Cardiac fibroblast (primary cell): ENCODE data around the gene RNF130.
A peak's percentile ranks its signal among the peaks of the same experiment; 100 is the strongest.

ENCODE experiments used
- DNase-seq, 2 donors: peaks; one replicate each; pipeline versions ENCODE4 v3.0.0 to v3.0.0-alpha.2; 2010; ENCODE audit warnings: low read depth in 2 of 2
- H3K4me3 ChIP-seq, 2 donors: replicated peaks in 1 of 2; 1 replicate in 1 of 2; 2 replicates in 1 of 2; pipeline ENCODE4 v1.5.1; 2011; ENCODE audit warnings: low read depth in 2 of 2, low read length in 2 of 2, mild to moderate bottlenecking in 2 of 2, moderate library complexity in 1 of 2
- TF ChIP-seq, protein P1 (sequence below): IDR thresholded peaks from one replicate; pipeline ENCODE4 v1.5.1; 2011; ENCODE audit warnings: low read depth, mild to moderate bottlenecking, low read length, inconsistent platforms

Gene RNF130

DNA sequence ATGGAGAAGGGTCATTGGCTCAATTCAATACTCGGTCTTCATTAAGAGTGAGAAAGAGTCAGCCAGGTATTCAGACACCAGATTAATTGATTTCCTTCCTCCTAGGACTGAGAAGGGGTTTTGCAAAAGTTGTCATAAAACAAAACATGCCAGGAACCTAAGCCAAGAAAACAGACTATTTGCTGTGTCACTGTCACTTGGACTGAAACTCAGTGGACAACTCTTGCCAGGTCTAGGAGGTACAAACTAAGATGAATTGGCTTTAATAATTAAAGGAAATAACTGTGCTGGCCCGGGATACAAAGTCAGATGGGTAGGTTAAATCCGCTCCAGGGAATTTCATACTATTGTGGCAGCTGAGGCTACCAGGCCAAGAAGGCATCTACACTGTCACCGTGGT is 92.8 kb downstream of the RNF130 start:
- TF ChIP-seq, protein P1, sequence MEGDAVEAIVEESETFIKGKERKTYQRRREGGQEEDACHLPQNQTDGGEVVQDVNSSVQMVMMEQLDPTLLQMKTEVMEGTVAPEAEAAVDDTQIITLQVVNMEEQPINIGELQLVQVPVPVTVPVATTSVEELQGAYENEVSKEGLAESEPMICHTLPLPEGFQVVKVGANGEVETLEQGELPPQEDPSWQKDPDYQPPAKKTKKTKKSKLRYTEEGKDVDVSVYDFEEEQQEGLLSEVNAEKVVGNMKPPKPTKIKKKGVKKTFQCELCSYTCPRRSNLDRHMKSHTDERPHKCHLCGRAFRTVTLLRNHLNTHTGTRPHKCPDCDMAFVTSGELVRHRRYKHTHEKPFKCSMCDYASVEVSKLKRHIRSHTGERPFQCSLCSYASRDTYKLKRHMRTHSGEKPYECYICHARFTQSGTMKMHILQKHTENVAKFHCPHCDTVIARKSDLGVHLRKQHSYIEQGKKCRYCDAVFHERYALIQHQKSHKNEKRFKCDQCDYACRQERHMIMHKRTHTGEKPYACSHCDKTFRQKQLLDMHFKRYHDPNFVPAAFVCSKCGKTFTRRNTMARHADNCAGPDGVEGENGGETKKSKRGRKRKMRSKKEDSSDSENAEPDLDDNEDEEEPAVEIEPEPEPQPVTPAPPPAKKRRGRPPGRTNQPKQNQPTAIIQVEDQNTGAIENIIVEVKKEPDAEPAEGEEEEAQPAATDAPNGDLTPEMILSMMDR: no peak
- H3K4me3 ChIP-seq: no peak overlapping the region
- no peak for DNase-seq

DNA sequence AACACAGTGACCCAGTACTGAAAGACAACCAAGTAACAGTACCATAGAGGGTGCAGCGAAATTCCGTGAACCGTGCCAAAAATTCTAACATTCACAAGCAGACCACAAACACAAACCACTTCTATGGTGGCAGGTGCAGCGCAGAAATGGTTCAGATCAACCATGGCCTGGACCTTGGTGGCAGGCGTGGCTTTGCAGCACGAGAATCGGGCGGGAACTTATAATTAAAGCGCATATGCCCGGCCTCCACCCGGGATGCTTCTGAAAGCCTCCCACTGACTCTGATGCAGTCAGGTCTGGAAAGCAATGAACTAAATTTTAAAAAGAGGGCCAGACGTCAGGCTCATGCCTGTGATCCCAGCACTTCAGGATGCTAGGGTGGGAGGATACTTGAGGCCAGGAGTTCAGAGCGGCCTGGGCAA is 95.8 kb downstream of the RNF130 start:
- TF ChIP-seq, protein P1: no peak
- no peak overlapping the region for H3K4me3 ChIP-seq
- DNase-seq: no peak

DNA sequence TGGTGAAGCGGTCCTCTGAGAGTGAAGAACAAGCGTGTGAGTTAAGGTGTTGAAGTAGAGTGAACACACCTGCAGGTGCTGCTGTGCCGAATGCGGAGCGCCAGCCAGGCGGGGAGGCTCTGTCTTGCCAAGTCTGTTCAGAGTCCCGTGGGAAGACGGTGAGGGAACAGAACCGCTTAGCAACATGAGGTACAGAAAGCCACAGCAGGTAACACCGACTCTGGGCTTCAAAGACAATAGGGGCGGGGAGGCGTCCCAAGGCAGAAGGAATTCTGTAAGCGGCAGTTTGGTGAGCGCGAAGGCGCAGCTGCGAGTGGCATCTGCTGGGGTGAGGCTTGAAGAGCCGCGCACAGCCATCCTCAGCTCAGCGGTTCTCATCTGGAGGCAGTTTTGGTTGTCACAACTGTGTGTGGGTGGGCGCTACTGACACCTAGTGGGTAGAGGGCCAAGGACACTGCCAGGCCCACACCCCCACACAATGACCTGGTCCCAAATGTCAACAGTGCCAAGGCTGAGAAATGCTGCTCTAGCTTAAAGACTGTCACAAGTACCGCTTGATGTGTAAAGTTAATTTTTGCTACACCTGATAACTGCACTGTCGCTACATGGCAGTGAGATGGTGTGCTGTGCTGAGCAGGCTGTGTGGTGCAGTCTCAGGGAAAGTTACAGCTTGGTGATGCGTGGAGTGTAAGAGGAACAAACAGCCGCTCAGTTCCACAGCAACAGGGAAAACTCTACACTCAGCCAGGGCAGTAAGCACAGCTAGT is 96.4 kb downstream of the RNF130 start:
- no peak overlapping the region for H3K4me3 ChIP-seq
- DNase-seq: peak; percentile 27 to 32
- TF ChIP-seq, protein P1: peak; percentile 35

DNA sequence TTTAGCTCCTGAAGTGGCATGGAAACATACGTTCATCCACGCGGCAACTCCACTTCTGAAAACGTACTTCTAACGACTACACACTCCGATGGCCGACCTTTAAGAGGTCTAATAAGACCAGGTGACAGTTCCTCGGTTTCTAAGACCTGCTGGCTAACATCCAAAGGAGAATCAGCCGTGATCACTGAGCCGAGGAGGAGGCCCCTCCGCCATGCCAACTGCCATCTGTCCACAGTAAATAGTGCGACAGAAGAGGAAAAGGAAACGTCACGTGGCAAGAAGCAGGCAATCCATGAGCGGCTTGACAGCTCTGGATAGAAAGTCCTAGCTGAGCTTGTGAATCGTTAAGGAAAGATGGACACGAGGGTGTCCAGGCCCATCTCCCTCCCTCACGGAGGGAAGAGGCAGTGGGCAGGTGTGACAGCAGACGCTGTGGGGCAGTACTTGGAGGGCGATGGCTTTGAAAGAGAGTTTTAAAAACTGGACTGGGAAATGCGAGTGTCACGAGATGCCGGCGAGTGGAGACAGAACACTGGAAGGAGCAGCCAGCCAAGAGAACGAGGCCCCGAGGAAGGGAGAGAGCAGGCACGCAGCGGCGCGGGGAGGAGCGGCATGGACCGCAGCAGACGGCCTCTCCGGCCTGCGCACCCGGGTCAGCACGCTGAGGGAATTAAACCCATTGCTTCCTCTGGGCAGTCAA is 97.2 kb downstream of the RNF130 start:
- TF ChIP-seq, protein P1: no peak
- no peak overlapping the region for H3K4me3 ChIP-seq
- no peak for DNase-seq

DNA sequence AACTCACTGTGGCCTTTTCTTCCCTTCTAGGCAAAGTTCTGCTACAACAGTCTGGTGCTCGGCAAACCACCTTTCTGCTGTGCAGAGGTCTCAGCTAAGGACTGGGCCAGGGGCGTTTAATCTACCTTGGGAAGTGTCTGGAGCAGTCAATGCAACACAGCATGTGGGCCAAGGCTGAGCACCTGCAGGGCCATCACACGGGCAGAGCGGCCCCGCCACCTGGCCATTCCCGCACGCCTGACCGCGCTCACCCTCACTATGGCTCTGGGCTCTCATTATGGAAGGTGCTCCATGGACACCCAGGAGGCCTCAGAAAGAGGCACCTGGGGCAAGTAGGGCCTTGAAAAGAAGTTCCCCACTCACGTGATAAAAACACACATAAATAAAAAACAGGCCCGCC is 98.2 kb downstream of the RNF130 start:
- TF ChIP-seq, protein P1: no peak
- no peak for DNase-seq
- no peak overlapping the region for H3K4me3 ChIP-seq

DNA sequence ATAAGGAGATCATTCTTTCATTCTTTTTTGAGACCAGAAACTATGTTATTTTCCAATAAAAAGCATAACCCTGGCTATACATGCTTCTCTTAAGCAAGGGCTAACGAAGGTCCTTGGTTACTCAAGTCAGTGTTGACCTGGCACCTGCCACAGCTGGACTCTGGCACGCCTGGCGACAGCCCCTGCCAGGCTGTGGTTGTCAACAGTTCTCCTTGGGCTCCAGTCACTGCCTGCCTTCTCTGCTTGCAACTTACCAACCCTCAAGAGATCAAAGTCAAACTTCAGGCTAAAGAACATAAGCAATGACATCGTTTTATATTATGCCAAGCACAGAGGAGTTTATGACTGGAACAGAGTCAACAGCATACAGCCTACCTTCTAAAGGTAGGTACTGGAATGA is 102.4 kb downstream of the RNF130 start:
- no peak for DNase-seq
- TF ChIP-seq, protein P1: no peak
- H3K4me3 ChIP-seq: no peak overlapping the region
